Progenitor cell of endocrine pancreas (in vitro differentiated cells): ENCODE measurements around the gene CDH8. TPM values are rescaled to one million over a fixed set of nuclear protein-coding genes. Genes with fewer than 3 reads are reported as not detected.

Experiments used
- DNase-seq: peaks from one replicate; pipeline ENCODE4 v3.0.0; 2021; ENCODE audit warnings: low spot score; ENCODE audit not compliant: unreplicated experiment
- H3K27ac Mint-ChIP-seq: 2 replicates; pipeline ENCODE4 v1.8.0; 2021; ENCODE audit warnings: mild to moderate bottlenecking, moderate library complexity, mixed read lengths
- H3K27me3 Mint-ChIP-seq: 2 replicates; pipeline ENCODE4 v1.8.0; 2021; ENCODE audit warnings: mixed read lengths
- H3K36me3 Mint-ChIP-seq: 2 replicates; pipeline ENCODE4 v1.8.0; 2022; ENCODE audit warnings: mixed read lengths; ENCODE audit not compliant: insufficient read depth
- H3K4me1 Mint-ChIP-seq: 2 replicates; pipeline ENCODE4 v1.8.0; 2021; ENCODE audit warnings: low read depth, mixed read lengths
- H3K4me3 Mint-ChIP-seq: 2 replicates; pipeline ENCODE4 v1.8.0; 2021; ENCODE audit warnings: low read depth, mild to moderate bottlenecking, moderate library complexity, mixed read lengths
- H3K9me3 Mint-ChIP-seq: 2 replicates; pipeline ENCODE4 v1.8.0; 2021; ENCODE audit warnings: low read depth, mixed read lengths
- total RNA-seq: library from RNA; stranded (reverse); gene quantifications from 2 replicates; pipeline ENCODE4 v1.2.1, GENCODE V29; 2021
- TF ChIP-seq, protein P1 (sequence below): fragments of 200-600 bp; sonication (generic); IDR thresholded peaks from one replicate; pipeline ENCODE4 v1.5.0; 2021; ENCODE audit warnings: antibody characterized with exemption, mild to moderate bottlenecking; ENCODE audit not compliant: unreplicated experiment

CDH8 gene
- total RNA-seq, 1 donor from 2014 or later, result 3.1 TPM

DNA sequence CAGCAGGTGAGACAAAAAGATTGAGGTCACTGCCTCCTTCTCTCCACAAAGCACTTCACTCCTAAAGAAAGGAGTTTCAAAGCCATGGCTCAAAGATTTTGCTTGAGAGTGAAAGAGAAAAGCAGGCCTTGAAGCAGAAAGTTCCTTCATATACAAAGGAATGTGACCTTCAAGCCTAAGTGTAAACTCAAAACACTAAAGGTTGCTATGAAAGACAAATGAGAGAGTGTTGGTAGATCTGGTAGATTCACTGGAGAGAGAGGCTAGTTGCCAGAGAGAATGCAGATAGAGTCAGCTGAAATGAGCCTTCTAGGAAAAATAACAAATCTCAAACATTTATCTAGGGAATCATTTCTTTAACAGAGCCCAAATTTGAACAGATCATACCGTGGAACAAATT lies 305.2 kb downstream of the CDH8 start:
- Mint-ChIP-seq H3K4me3 (no peak overlapping the region), H3K27ac (no peak overlapping the region)
- TF ChIP-seq, protein P1, sequence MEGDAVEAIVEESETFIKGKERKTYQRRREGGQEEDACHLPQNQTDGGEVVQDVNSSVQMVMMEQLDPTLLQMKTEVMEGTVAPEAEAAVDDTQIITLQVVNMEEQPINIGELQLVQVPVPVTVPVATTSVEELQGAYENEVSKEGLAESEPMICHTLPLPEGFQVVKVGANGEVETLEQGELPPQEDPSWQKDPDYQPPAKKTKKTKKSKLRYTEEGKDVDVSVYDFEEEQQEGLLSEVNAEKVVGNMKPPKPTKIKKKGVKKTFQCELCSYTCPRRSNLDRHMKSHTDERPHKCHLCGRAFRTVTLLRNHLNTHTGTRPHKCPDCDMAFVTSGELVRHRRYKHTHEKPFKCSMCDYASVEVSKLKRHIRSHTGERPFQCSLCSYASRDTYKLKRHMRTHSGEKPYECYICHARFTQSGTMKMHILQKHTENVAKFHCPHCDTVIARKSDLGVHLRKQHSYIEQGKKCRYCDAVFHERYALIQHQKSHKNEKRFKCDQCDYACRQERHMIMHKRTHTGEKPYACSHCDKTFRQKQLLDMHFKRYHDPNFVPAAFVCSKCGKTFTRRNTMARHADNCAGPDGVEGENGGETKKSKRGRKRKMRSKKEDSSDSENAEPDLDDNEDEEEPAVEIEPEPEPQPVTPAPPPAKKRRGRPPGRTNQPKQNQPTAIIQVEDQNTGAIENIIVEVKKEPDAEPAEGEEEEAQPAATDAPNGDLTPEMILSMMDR, result no peak

DNA sequence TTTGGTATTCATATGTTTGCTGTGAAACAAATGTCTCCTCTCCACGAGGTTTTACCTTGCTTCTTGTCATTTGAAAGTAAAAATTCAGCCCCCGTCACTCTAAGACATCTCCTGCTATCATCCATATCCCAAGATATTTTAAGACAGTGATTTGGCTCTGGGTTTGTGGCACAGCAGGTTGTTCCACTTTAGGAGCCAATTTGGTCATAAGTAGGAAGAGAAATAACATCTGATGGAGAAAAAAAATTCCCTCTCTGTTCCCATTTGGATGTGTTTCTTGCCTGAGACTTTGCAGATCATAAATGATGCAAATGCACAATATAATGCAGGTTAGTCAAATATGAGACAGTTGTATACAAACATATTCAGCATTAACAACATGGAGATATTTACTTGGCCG lies 309.5 kb downstream of the CDH8 start:
- no peak overlapping the region for H3K4me3 Mint-ChIP-seq
- no peaks in the 10 kb centered on the region for H3K36me3 Mint-ChIP-seq
- no peak for DNase-seq
- no peak overlapping the region for H3K27ac Mint-ChIP-seq
- H3K9me3 Mint-ChIP-seq, result no peaks in the 10 kb centered on the region
- TF ChIP-seq, protein P1, result no peak
- no peaks in the 10 kb centered on the region for H3K27me3 Mint-ChIP-seq
- no peaks in the 10 kb centered on the region for H3K4me1 Mint-ChIP-seq

More for the DNA sequence above, 305.2 kb downstream of the CDH8 start:
- Mint-ChIP-seq H3K36me3 (no peaks in the 10 kb centered on the region), H3K27me3 (no peaks in the 10 kb centered on the region), H3K9me3 (no peaks in the 10 kb centered on the region), H3K4me1 (no peaks in the 10 kb centered on the region)
- DNase-seq, result no peak

DNA sequence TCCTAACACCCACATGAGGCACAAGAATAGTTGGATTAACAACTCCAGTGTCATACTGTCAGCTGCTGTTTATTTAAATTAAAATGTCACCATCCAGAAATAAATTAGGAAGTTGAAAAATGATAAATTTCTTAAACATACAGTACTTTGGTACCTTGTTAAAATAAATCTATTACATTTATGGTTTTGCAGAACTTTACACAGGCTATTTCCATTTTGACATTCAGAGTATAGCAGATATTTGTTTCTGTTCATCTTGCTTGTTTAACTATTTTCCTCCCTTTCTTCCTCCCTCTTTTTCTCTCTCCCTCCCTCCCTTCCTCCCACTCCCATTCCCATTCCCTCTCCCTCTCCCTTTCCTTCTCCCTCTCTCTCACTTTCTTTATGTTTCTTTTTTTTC lies 310.1 kb downstream of the CDH8 start:
- H3K4me1 Mint-ChIP-seq, result no peaks in the 10 kb centered on the region
- H3K36me3 Mint-ChIP-seq, result no peaks in the 10 kb centered on the region
- no peak for DNase-seq
- no peak overlapping the region for H3K4me3 Mint-ChIP-seq
- TF ChIP-seq, protein P1, result no peak
- H3K9me3 Mint-ChIP-seq, result no peaks in the 10 kb centered on the region
- no peaks in the 10 kb centered on the region for H3K27me3 Mint-ChIP-seq
- H3K27ac Mint-ChIP-seq, result no peak overlapping the region

- TF ChIP-seq, protein P1, result no peak
- no peak for DNase-seq
- H3K4me1 Mint-ChIP-seq, result no peaks in the 10 kb centered on the region
- H3K9me3 Mint-ChIP-seq, result no peaks in the 10 kb centered on the region
- H3K36me3 Mint-ChIP-seq, result no peaks in the 10 kb centered on the region
- no peak overlapping the region for H3K27ac Mint-ChIP-seq
- no peaks in the 10 kb centered on the region for H3K27me3 Mint-ChIP-seq
- no peak overlapping the region for H3K4me3 Mint-ChIP-seq
Observed at GRCh38 chr16:61721544-61721943, 314.7 kb downstream of the CDH8 start.

GRCh38 chr16:61715393-61715792 lies 320.8 kb downstream of the CDH8 start:
- no peak for DNase-seq
- TF ChIP-seq, protein P1, result no peak
- no peak overlapping the region for H3K4me3 Mint-ChIP-seq
- H3K9me3 Mint-ChIP-seq, result no peaks in the 10 kb centered on the region
- no peaks in the 10 kb centered on the region for H3K27me3 Mint-ChIP-seq
- H3K36me3 Mint-ChIP-seq, result no peaks in the 10 kb centered on the region
- H3K4me1 Mint-ChIP-seq, result no peaks in the 10 kb centered on the region
- no peak overlapping the region for H3K27ac Mint-ChIP-seq
